ENCODE results near the gene CEP112. TPM values are rescaled to one million over a fixed set of nuclear protein-coding genes. Genes with fewer than 3 reads are reported as not detected.

CEP112 gene
- total and polyA plus RNA-seq, 2 experiments from 2014 or later: 4.0 to 4.3 TPM

- Histone ChIP-seq H3K4me2 (no peak overlapping the region), H4K20me1 (replicated peaks; ENCODE audit: insufficient read depth) (no peaks in the 10 kb centered on the region), H2AFZ (no peak overlapping the region), H3K27me3 (ENCODE audit: insufficient read depth) (no peaks in the 10 kb centered on the region), H3K4me1 (ENCODE audit: insufficient read depth) (no peaks in the 10 kb centered on the region), H3K27ac (ENCODE audit: low read depth) (no peak overlapping the region), H3K4me3 (no peak overlapping the region), H3K36me3 (ENCODE audit: insufficient read depth) (no peaks in the 10 kb centered on the region), H3F3A (replicated peaks; ENCODE audit: low read depth) (no peaks in the 10 kb centered on the region), H3K9me2 (ENCODE audit: insufficient read depth) (no peaks in the 10 kb centered on the region), H3K79me2 (replicated peaks; ENCODE audit: insufficient read depth) (no peaks in the 10 kb centered on the region)
- no peak overlapping the region for H3K27ac Mint-ChIP-seq
- no peaks in the 10 kb centered on the region for H3K9me3 Mint-ChIP-seq
- H3K27me3 Mint-ChIP-seq (ENCODE audit: insufficient read depth, low read depth, poor library complexity): peaks cover 2% of the 10 kb centered on the region
- no peak overlapping the region for H3K4me3 Mint-ChIP-seq
- DNase-seq (ENCODE audit: low spot score): no peak
- ATAC-seq: no peak
- no peaks in the 10 kb centered on the region for H3K4me1 Mint-ChIP-seq
- no peaks in the 10 kb centered on the region for H3K36me3 Mint-ChIP-seq (ENCODE audit: low read depth)
- TF ChIP-seq ETS1 (IDR thresholded peaks at IDR 0.05) (no peak), ZNF331 (CRISPR knock-in tag; IDR thresholded peaks at IDR 0.05; ENCODE audit: low read depth) (no peak), EZH2 (IDR thresholded peaks at IDR 0.05; ENCODE audit: low read depth, unreplicated experiment) (no peak), ZNF114 (CRISPR knock-in tag; IDR thresholded peaks at IDR 0.05) (no peak), CTCF (conservative IDR thresholded peaks at IDR 0.05; ENCODE audit: low read depth in 2 of 2) (no peak), EZH2phosphoT487 (IDR thresholded peaks at IDR 0.05; ENCODE audit: unreplicated experiment) (no peak), POLR2AphosphoS5 (IDR thresholded peaks at IDR 0.05; ENCODE audit: low read depth) (no peak)
These were observed 14.9 kb downstream of the CEP112 start for GRCh38 chr17:66177048-66177447.

- no peak for DNase-seq (ENCODE audit: low spot score)
- no peak overlapping the region for H3K27ac Mint-ChIP-seq
- Histone ChIP-seq H3K36me3 (ENCODE audit: insufficient read depth) (no peaks in the 10 kb centered on the region), H2AFZ (no peak overlapping the region), H3K27ac (ENCODE audit: low read depth) (no peak overlapping the region), H3K4me1 (ENCODE audit: insufficient read depth) (no peaks in the 10 kb centered on the region), H4K20me1 (replicated peaks; ENCODE audit: insufficient read depth) (no peaks in the 10 kb centered on the region), H3K4me3 (no peak overlapping the region), H3F3A (replicated peaks; ENCODE audit: low read depth) (no peaks in the 10 kb centered on the region), H3K79me2 (replicated peaks; ENCODE audit: insufficient read depth) (no peaks in the 10 kb centered on the region), H3K9me2 (ENCODE audit: insufficient read depth) (no peaks in the 10 kb centered on the region), H3K4me2 (no peak overlapping the region), H3K27me3 (ENCODE audit: insufficient read depth) (no peaks in the 10 kb centered on the region)
- no peak overlapping the region for H3K4me3 Mint-ChIP-seq
- ATAC-seq: no peak
- H3K27me3 Mint-ChIP-seq (ENCODE audit: insufficient read depth, low read depth, poor library complexity): peaks cover 2% of the 10 kb centered on the region
- H3K36me3 Mint-ChIP-seq (ENCODE audit: low read depth): no peaks in the 10 kb centered on the region
- H3K4me1 Mint-ChIP-seq: no peaks in the 10 kb centered on the region
- H3K9me3 Mint-ChIP-seq: no peaks in the 10 kb centered on the region
- no peak for TF ChIP-seq ZNF114 (CRISPR knock-in tag; IDR thresholded peaks at IDR 0.05)
- TF ChIP-seq ZNF331 (CRISPR knock-in tag; IDR thresholded peaks at IDR 0.05; ENCODE audit: low read depth): no peak
- no peak for TF ChIP-seq JUNB (IDR thresholded peaks at IDR 0.05; ENCODE audit: unreplicated experiment)
- no peak for TF ChIP-seq POLR2AphosphoS5 (IDR thresholded peaks at IDR 0.05; ENCODE audit: low read depth)
- TF ChIP-seq EZH2phosphoT487 (IDR thresholded peaks at IDR 0.05; ENCODE audit: unreplicated experiment): no peak
- no peak for TF ChIP-seq STAT1 (IDR thresholded peaks at IDR 0.05; ENCODE audit: unreplicated experiment)
- TF ChIP-seq, protein P1, sequence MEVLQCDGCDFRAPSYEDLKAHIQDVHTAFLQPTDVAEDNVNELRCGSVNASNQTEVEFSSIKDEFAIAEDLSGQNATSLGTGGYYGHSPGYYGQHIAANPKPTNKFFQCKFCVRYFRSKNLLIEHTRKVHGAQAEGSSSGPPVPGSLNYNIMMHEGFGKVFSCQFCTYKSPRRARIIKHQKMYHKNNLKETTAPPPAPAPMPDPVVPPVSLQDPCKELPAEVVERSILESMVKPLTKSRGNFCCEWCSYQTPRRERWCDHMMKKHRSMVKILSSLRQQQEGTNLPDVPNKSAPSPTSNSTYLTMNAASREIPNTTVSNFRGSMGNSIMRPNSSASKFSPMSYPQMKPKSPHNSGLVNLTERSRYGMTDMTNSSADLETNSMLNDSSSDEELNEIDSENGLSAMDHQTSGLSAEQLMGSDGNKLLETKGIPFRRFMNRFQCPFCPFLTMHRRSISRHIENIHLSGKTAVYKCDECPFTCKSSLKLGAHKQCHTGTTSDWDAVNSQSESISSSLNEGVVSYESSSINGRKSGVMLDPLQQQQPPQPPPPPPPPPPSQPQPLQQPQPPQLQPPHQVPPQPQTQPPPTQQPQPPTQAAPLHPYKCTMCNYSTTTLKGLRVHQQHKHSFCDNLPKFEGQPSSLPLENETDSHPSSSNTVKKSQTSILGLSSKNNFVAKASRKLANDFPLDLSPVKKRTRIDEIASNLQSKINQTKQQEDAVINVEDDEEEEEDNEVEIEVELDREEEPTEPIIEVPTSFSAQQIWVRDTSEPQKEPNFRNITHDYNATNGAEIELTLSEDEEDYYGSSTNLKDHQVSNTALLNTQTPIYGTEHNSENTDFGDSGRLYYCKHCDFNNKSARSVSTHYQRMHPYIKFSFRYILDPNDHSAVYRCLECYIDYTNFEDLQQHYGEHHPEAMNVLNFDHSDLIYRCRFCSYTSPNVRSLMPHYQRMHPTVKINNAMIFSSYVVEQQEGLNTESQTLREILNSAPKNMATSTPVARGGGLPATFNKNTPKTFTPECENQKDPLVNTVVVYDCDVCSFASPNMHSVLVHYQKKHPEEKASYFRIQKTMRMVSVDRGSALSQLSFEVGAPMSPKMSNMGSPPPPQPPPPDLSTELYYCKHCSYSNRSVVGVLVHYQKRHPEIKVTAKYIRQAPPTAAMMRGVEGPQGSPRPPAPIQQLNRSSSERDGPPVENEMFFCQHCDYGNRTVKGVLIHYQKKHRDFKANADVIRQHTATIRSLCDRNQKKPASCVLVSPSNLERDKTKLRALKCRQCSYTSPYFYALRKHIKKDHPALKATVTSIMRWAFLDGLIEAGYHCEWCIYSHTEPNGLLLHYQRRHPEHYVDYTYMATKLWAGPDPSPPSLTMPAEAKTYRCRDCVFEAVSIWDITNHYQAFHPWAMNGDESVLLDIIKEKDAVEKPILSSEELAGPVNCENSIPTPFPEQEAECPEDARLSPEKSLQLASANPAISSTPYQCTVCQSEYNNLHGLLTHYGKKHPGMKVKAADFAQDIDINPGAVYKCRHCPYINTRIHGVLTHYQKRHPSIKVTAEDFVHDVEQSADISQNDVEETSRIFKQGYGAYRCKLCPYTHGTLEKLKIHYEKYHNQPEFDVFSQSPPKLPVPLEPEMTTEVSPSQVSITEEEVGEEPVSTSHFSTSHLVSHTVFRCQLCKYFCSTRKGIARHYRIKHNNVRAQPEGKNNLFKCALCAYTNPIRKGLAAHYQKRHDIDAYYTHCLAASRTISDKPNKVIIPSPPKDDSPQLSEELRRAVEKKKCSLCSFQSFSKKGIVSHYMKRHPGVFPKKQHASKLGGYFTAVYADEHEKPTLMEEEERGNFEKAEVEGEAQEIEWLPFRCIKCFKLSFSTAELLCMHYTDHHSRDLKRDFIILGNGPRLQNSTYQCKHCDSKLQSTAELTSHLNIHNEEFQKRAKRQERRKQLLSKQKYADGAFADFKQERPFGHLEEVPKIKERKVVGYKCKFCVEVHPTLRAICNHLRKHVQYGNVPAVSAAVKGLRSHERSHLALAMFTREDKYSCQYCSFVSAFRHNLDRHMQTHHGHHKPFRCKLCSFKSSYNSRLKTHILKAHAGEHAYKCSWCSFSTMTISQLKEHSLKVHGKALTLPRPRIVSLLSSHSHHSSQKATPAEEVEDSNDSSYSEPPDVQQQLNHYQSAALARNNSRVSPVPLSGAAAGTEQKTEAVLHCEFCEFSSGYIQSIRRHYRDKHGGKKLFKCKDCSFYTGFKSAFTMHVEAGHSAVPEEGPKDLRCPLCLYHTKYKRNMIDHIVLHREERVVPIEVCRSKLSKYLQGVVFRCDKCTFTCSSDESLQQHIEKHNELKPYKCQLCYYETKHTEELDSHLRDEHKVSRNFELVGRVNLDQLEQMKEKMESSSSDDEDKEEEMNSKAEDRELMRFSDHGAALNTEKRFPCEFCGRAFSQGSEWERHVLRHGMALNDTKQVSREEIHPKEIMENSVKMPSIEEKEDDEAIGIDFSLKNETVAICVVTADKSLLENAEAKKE (CRISPR knock-in tag; IDR thresholded peaks at IDR 0.05): no peak
These were observed 16.0 kb downstream of the CEP112 start for GRCh38 chr17:66175892-66176291.
